Measurements from ENCODE around the gene ARPC5L.
"Not testable (repeated sequence)": the region's sequence is repeated elsewhere in the genome, so short reads cannot be mapped to it uniquely, and the experiment has no call there.

The ARPC5L gene

GRCh38 chr9:124841075-124841821, 20.7 kb upstream of the ARPC5L start:
- DNase-seq, result no peak

GRCh38 chr9:124843456-124844034, 18.4 kb upstream of the ARPC5L start:
- DNase-seq, result no peak

GRCh38 chr9:124844291-124844690, 17.6 kb upstream of the ARPC5L start:
- no peak for DNase-seq

- not testable (repeated sequence) for DNase-seq
Observed at GRCh38 chr9:124846467-124846866, 15.5 kb upstream of the ARPC5L start.

GRCh38 chr9:124846969-124847368, 15.0 kb upstream of the ARPC5L start:
- no peak for DNase-seq

- no peak for DNase-seq
Observed at GRCh38 chr9:124849801-124850200, 12.1 kb upstream of the ARPC5L start.

- no peak for DNase-seq
Observed at GRCh38 chr9:124852121-124852828, 9.7 kb upstream of the ARPC5L start.

GRCh38 chr9:124852829-124853531, 8.9 kb upstream of the ARPC5L start, which contains the start of gene WDR38:
Gene WDR38 (plus strand): TSS chr9:124853460. CDS start chr9:124853532, 72 bp downstream.
- peak; percentile 93 for DNase-seq

- no peak for DNase-seq
Observed at GRCh38 chr9:124853605-124854143, 8.3 kb upstream of the ARPC5L start.

- DNase-seq, result no peak
Observed at GRCh38 chr9:124854161-124854560, 7.8 kb upstream of the ARPC5L start.

GRCh38 chr9:124854822-124855221, 7.1 kb upstream of the ARPC5L start:
- DNase-seq, result no peak

GRCh38 chr9:124855566-124855943, 6.4 kb upstream of the ARPC5L start:
- DNase-seq, result no peak

GRCh38 chr9:124855944-124856765, 5.8 kb upstream of the ARPC5L start:
- no peak for DNase-seq

- DNase-seq, result no peak
Observed at GRCh38 chr9:124857533-124858162, 4.3 kb upstream of the ARPC5L start.

- no peak for DNase-seq
Observed at GRCh38 chr9:124858330-124859046, 3.4 kb upstream of the ARPC5L start.

GRCh38 chr9:124859803-124860581, 1.9 kb upstream of the ARPC5L start:
- no peak for DNase-seq

GRCh38 chr9:124860582-124861341, 1.2 kb upstream of the ARPC5L start:
- no peak for DNase-seq

- no peak for DNase-seq
Observed at GRCh38 chr9:124863371-124863871, 1.5 kb downstream of the ARPC5L start.
